Uterus (tissue), 4 donors: ENCODE data around the gene CPVL. TPM values are rescaled to one million over a fixed set of nuclear protein-coding genes. Genes with fewer than 3 reads are reported as not detected.

ENCODE experiments used
- DNase-seq, 2 donors: peaks; one replicate each; pipeline ENCODE4 v3.0.0-alpha.2; 2019 to 2020
- H3K27ac ChIP-seq, 2 donors: fragments of 200-600 bp; sonication (generic); 1 replicate in 1 of 2; 2 replicates in 1 of 2; pipeline ENCODE4 v1.5.1; 2016 to 2018
- H3K27me3 ChIP-seq, 2 donors: fragments of 200-600 bp; sonication (generic); one replicate each; pipeline ENCODE4 v1.5.1; 2018 to 2019; ENCODE audit warnings: control low read depth in 1 of 2
- H3K36me3 ChIP-seq, 2 donors: fragments of 200-600 bp; sonication (generic); one replicate each; pipeline ENCODE4 v1.5.1; 2019; ENCODE audit warnings: control low read depth in 1 of 2
- H3K4me1 ChIP-seq, 2 donors: fragments of 200-600 bp; sonication (generic); one replicate each; pipeline ENCODE4 v1.5.1; 2018 to 2019; ENCODE audit warnings: control low read depth in 1 of 2
- H3K4me3 ChIP-seq, 2 donors: fragments of 200-600 bp; sonication (generic); 1 replicate in 1 of 2; 2 replicates in 1 of 2; pipeline ENCODE4 v1.5.1; 2018 to 2019; ENCODE audit warnings: mild to moderate bottlenecking in 1 of 2
- H3K9me3 ChIP-seq, 2 donors: fragments of 200-600 bp; sonication (generic); one replicate each; pipeline ENCODE4 v1.5.1; 2019; ENCODE audit warnings: control low read depth in 1 of 2
- CTCF ChIP-seq, 4 experiments: fragments of 200-600 bp in 2 of 4; fragments of 450-650 bp in 2 of 4; sonication (generic) in 2 of 4; IDR thresholded peaks; one replicate each; pipeline ENCODE4 v1.5.1; 2016 to 2019; ENCODE audit warnings: antibody characterized with exemption in 4 of 4, mild to moderate bottlenecking in 2 of 4, moderate library complexity in 1 of 4
- POLR2A ChIP-seq, 2 donors: fragments of 450-650 bp; IDR thresholded peaks; one replicate each; pipeline ENCODE4 v1.6.1; 2016; ENCODE audit warnings: antibody characterized with exemption in 2 of 2, mild to moderate bottlenecking in 1 of 2, moderate library complexity in 1 of 2
- intact Hi-C: fragments of 100-400 bp; cut with DNase I; formaldehyde crosslinking; loops from one replicate; pipeline ENCODE4 v1.15.1; 2023; ENCODE audit warnings: low total_unique reads
- total RNA-seq, 4 donors: library from RNA; depleted of rRNA in 3 of 4; stranded (reverse); fragments of >200 nt in 3 of 4; gene quantifications; one replicate each; pipeline versions ENCODE4 v1.1.0 to v1.2.4, GENCODE V29; 2014 to 2023
- donor health status: DM: yes; HTN: yes; CAD: no.

The CPVL gene
- total RNA-seq, 4 donors from 2014 or later, result 8.5 to 21.1 (median 14.5) TPM

GRCh38 chr7:28990200-28990960, 156.0 kb downstream of the CPVL start:
- peak in 1 of 2 donors; percentile 42 for DNase-seq
- Histone ChIP-seq H3K4me1 (peaks cover 5 to 15% of the 10 kb centered on the region in 2 donors), H3K9me3 (no peaks in the 10 kb centered on the region), H3K27me3 (no peaks in the 10 kb centered on the region), H3K27ac (peak overlapping the region in 1 of 2 donors; percentile 66), H3K36me3 (no peaks in the 10 kb centered on the region), H3K4me3 (no peak overlapping the region)
- no peak for TF ChIP-seq POLR2A (IDR thresholded peaks at IDR 0.05)
- TF ChIP-seq CTCF (IDR thresholded peaks at IDR 0.05), result no peak
- intact Hi-C loops, result no loop called here

GRCh38 chr7:28989211-28989980, 156.9 kb downstream of the CPVL start:
- Histone ChIP-seq H3K27me3 (no peaks in the 10 kb centered on the region), H3K4me1 (peaks cover 5 to 15% of the 10 kb centered on the region in 2 donors), H3K9me3 (no peaks in the 10 kb centered on the region), H3K27ac (peak overlapping the region; percentile 1 to 66), H3K36me3 (no peaks in the 10 kb centered on the region), H3K4me3 (no peak overlapping the region)
- DNase-seq, result no peak
- intact Hi-C loops, result no loop called here
- no peak for TF ChIP-seq CTCF (IDR thresholded peaks at IDR 0.05)
- no peak for TF ChIP-seq POLR2A (IDR thresholded peaks at IDR 0.05)

- H3K4me1 ChIP-seq, result peaks cover 5 to 15% of the 10 kb centered on the region in 2 donors
- no peak for TF ChIP-seq CTCF (IDR thresholded peaks at IDR 0.05)
- no peak for TF ChIP-seq POLR2A (IDR thresholded peaks at IDR 0.05)
- peak overlapping the region; percentile 1 to 66 for H3K27ac ChIP-seq
- no peaks in the 10 kb centered on the region for H3K36me3 ChIP-seq
- DNase-seq, result peak; percentile 60 to 62
- H3K27me3 ChIP-seq, result no peaks in the 10 kb centered on the region
- no peak overlapping the region for H3K4me3 ChIP-seq
- intact Hi-C loops, result no loop called here
- no peaks in the 10 kb centered on the region for H3K9me3 ChIP-seq
These were observed 157.5 kb downstream of the CPVL start for GRCh38 chr7:28988810-28989209.

GRCh38 chr7:28988091-28988490, 158.2 kb downstream of the CPVL start:
- no peak overlapping the region for H3K4me3 ChIP-seq
- TF ChIP-seq CTCF (IDR thresholded peaks at IDR 0.05) (no peak), POLR2A (IDR thresholded peaks at IDR 0.05) (no peak)
- no peaks in the 10 kb centered on the region for H3K27me3 ChIP-seq
- peaks cover 5 to 15% of the 10 kb centered on the region in 2 donors for H3K4me1 ChIP-seq
- intact Hi-C loops, result no loop called here
- H3K36me3 ChIP-seq, result no peaks in the 10 kb centered on the region
- H3K27ac ChIP-seq, result peak overlapping the region in 1 of 2 donors; percentile 66
- no peak for DNase-seq
- no peaks in the 10 kb centered on the region for H3K9me3 ChIP-seq

- Histone ChIP-seq H3K4me1 (peaks cover 5 to 15% of the 10 kb centered on the region in 2 donors), H3K27me3 (no peaks in the 10 kb centered on the region), H3K4me3 (no peak overlapping the region), H3K36me3 (no peaks in the 10 kb centered on the region), H3K9me3 (no peaks in the 10 kb centered on the region), H3K27ac (peak overlapping the region; percentile 71 to 79)
- TF ChIP-seq POLR2A (IDR thresholded peaks at IDR 0.05) (no peak), CTCF (IDR thresholded peaks at IDR 0.05) (no peak)
- intact Hi-C loops, result no loop called here
- peak; percentile 63 to 64 for DNase-seq
These were observed 159.6 kb downstream of the CPVL start for GRCh38 chr7:28986765-28987110.
